Calu3 (cell line): ENCODE results near the gene HHATL. TPM values are rescaled to one million over a fixed set of nuclear protein-coding genes. Genes with fewer than 3 reads are reported as not detected.

Experiments
- BruUV-seq: library from RNA; stranded (reverse); fragments of 400-500 nt; replicated peaks from 2 replicates; lab custom pipeline; 2021; lab: Mats Ljungman, UMichigan
- CTCF ChIA-PET: fragments of 300-600 bp; sonication (Branson Sonifier 250); formaldehyde crosslinking; loops from one replicate; lab custom pipeline; 2022; ENCODE audit warnings: antibody characterized with exemption; lab: Charles Lee
- DNase-seq: peaks from one replicate; pipeline ENCODE4 v3.0.0; 2022
- H3K27ac Mint-ChIP-seq: one replicate; pipeline ENCODE4 v1.8.0; 2022; ENCODE audit warnings: mixed read lengths; ENCODE audit not compliant: unreplicated experiment
- H3K27me3 Mint-ChIP-seq: one replicate; pipeline ENCODE4 v1.8.0; 2022; ENCODE audit warnings: mixed read lengths; ENCODE audit not compliant: unreplicated experiment
- H3K36me3 Mint-ChIP-seq: one replicate; pipeline ENCODE4 v1.8.0; 2022; ENCODE audit warnings: mild to moderate bottlenecking, moderate library complexity, mixed read lengths; ENCODE audit not compliant: insufficient read depth, unreplicated experiment
- H3K4me1 Mint-ChIP-seq: one replicate; pipeline ENCODE4 v1.8.0; 2022; ENCODE audit warnings: mild to moderate bottlenecking, low read depth, mixed read lengths; ENCODE audit not compliant: unreplicated experiment
- H3K4me3 Mint-ChIP-seq: one replicate; pipeline ENCODE4 v1.8.0; 2022; ENCODE audit warnings: mild to moderate bottlenecking, low read depth, moderate library complexity, mixed read lengths; ENCODE audit not compliant: unreplicated experiment
- H3K9me3 Mint-ChIP-seq: one replicate; pipeline ENCODE4 v1.8.0; 2022; ENCODE audit warnings: low read depth, mixed read lengths; ENCODE audit not compliant: unreplicated experiment
- CTCF ChIP-seq: fragments of 200-600 bp; IDR thresholded peaks from one replicate; pipeline ENCODE4 v1.8.0; 2022; ENCODE audit warnings: antibody characterized with exemption; ENCODE audit not compliant: unreplicated experiment
- intact Hi-C: fragments of 100-400 bp; cut with micrococcal nuclease; formaldehyde crosslinking; loops from one replicate; pipeline ENCODE4 v1.10.0; 2022; ENCODE audit not compliant: unreplicated experiment
- total RNA-seq: library from RNA; stranded (reverse); gene quantifications from 2 replicates; pipeline ENCODE4 v1.2.3, GENCODE V29; 2022

Gene HHATL
- total RNA-seq, 1 experiment from 2014 or later = not detected

- peaks cover 41% of the 10 kb centered on the region for H3K27me3 Mint-ChIP-seq
- BruUV-seq = no TSS peak
- no peaks in the 10 kb centered on the region for H3K36me3 Mint-ChIP-seq
- TF ChIP-seq CTCF = no peak
- no peak overlapping the region for H3K27ac Mint-ChIP-seq
- no peak for DNase-seq
- intact Hi-C loops = no loop called here
- no peaks in the 10 kb centered on the region for H3K4me1 Mint-ChIP-seq
- CTCF ChIA-PET = interaction anchor here (1.3 kb wide), 1 partner anchor 32 kb away, joined by 3 read pairs; no protein-coding TSS in a partner anchor
- no peak overlapping the region for H3K4me3 Mint-ChIP-seq
- H3K9me3 Mint-ChIP-seq = no peaks in the 10 kb centered on the region
These were observed 11.1 kb upstream of the HHATL start for GRCh38 chr3:42713747-42714146.

GRCh38 chr3:42712688-42713372 is 10.2 kb upstream of the HHATL start:
- H3K27ac Mint-ChIP-seq = no peak overlapping the region
- BruUV-seq = no TSS peak
- H3K36me3 Mint-ChIP-seq = no peaks in the 10 kb centered on the region
- H3K9me3 Mint-ChIP-seq = no peaks in the 10 kb centered on the region
- intact Hi-C loops = no loop called here
- H3K4me3 Mint-ChIP-seq = no peak overlapping the region
- no peak for TF ChIP-seq CTCF
- no peak for DNase-seq
- no peaks in the 10 kb centered on the region for H3K4me1 Mint-ChIP-seq
- CTCF ChIA-PET = interaction anchor here (1.3 kb wide), 1 partner anchor 33 kb away, joined by 3 read pairs; no protein-coding TSS in a partner anchor
- peaks cover 48% of the 10 kb centered on the region for H3K27me3 Mint-ChIP-seq

GRCh38 chr3:42712344-42712648 is 9.7 kb upstream of the HHATL start:
- Mint-ChIP-seq H3K9me3 (no peaks in the 10 kb centered on the region), H3K27me3 (peaks cover 53% of the 10 kb centered on the region), H3K36me3 (no peaks in the 10 kb centered on the region), H3K4me1 (no peaks in the 10 kb centered on the region), H3K4me3 (no peak overlapping the region), H3K27ac (no peak overlapping the region)
- intact Hi-C loops = no loop called here
- BruUV-seq = no TSS peak
- TF ChIP-seq CTCF = no peak
- CTCF ChIA-PET = no interaction called here
- no peak for DNase-seq

GRCh38 chr3:42711491-42712343 is 9.1 kb upstream of the HHATL start:
- intact Hi-C loops = no loop called here
- BruUV-seq = no TSS peak
- H3K4me3 Mint-ChIP-seq = no peak overlapping the region
- no peaks in the 10 kb centered on the region for H3K9me3 Mint-ChIP-seq
- TF ChIP-seq CTCF = no peak
- no peak for DNase-seq
- H3K4me1 Mint-ChIP-seq = no peaks in the 10 kb centered on the region
- CTCF ChIA-PET = interaction anchor here (0.6 kb wide), 1 partner anchor 12 kb away, joined by 5 read pairs; no protein-coding TSS in a partner anchor
- no peaks in the 10 kb centered on the region for H3K36me3 Mint-ChIP-seq
- no peak overlapping the region for H3K27ac Mint-ChIP-seq
- peaks cover 59% of the 10 kb centered on the region for H3K27me3 Mint-ChIP-seq
